ENCODE data around the gene USP30. TPM values are rescaled to one million over a fixed set of nuclear protein-coding genes. Genes with fewer than 3 reads are reported as not detected.

USP30 gene
- total RNA-seq, 4 donors from 2014 or later = 16.3 to 38.1 (median 25.1) TPM

DNA sequence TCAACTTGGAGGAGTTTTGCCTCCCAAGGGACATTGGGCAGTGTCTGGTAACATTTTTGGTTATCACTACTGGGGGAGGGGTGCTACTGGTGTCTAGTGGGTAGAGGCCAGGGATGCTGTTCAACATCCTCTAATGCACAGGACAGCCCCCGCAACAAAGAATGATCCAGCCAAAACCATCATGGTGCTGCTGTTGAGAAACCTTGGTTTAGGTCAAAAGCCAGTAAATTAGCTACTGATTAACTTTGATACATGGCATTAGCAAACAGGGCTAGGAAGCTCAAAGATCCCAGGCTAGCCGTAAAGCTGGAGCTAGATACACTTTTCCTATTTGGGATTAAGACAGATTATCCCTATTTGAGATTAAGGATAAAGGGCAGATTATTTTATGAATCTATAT is 32.0 kb downstream of the USP30 start:
- TF ChIP-seq, protein P1, sequence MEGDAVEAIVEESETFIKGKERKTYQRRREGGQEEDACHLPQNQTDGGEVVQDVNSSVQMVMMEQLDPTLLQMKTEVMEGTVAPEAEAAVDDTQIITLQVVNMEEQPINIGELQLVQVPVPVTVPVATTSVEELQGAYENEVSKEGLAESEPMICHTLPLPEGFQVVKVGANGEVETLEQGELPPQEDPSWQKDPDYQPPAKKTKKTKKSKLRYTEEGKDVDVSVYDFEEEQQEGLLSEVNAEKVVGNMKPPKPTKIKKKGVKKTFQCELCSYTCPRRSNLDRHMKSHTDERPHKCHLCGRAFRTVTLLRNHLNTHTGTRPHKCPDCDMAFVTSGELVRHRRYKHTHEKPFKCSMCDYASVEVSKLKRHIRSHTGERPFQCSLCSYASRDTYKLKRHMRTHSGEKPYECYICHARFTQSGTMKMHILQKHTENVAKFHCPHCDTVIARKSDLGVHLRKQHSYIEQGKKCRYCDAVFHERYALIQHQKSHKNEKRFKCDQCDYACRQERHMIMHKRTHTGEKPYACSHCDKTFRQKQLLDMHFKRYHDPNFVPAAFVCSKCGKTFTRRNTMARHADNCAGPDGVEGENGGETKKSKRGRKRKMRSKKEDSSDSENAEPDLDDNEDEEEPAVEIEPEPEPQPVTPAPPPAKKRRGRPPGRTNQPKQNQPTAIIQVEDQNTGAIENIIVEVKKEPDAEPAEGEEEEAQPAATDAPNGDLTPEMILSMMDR (IDR thresholded peaks at IDR 0.05; ENCODE audit: low read depth) = no peak

GRCh38 chr12:109085590-109085989 is 33.2 kb downstream of the USP30 start:
- TF ChIP-seq, protein P1 (IDR thresholded peaks at IDR 0.05; ENCODE audit: low read depth) = no peak

DNA sequence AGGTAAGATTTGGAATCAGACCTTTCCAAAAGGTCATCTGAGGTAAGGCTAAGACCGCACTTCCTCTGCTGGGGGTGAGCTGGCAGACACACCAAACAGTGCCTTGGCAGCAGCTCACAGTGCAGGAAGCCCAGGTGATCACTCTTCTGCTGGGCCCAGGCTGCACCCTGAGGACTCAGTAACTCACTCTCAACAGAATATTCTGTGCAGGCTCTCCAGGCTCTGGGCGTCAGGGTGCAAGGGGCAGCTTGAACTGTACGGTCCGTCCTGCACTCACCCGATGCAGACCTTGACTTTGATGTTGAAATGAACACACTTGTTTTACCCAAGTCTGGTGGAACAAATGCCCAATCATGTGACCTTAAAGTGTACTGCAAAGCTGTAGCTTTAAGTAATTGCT is 34.9 kb downstream of the USP30 start:
- TF ChIP-seq, protein P1 (IDR thresholded peaks at IDR 0.05; ENCODE audit: low read depth) = no peak

GRCh38 chr12:109088818-109089217 is 36.4 kb downstream of the USP30 start:
- TF ChIP-seq, protein P1 (IDR thresholded peaks at IDR 0.05; ENCODE audit: low read depth) = no peak

DNA sequence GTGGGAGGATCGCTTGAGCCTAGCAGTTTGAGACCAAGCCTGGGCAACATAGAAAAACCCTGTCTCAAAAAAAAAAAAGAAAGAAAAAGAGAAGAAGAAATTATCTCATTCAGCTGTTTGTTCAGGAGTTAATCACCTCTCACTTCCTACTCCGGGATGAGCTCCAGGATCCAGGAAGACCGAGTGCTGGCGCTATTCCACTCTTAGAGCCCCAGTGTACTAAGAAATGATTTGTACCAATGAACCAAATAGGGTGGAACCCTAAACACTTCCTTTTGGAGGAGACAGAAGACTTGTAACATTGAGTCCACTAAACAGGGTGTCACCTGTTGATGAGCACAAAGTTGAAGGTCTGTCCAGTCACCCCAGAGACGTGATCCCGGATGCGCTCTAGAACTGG is 37.3 kb downstream of the USP30 start:
- TF ChIP-seq, protein P1 (IDR thresholded peaks at IDR 0.05; ENCODE audit: low read depth) = no peak

DNA sequence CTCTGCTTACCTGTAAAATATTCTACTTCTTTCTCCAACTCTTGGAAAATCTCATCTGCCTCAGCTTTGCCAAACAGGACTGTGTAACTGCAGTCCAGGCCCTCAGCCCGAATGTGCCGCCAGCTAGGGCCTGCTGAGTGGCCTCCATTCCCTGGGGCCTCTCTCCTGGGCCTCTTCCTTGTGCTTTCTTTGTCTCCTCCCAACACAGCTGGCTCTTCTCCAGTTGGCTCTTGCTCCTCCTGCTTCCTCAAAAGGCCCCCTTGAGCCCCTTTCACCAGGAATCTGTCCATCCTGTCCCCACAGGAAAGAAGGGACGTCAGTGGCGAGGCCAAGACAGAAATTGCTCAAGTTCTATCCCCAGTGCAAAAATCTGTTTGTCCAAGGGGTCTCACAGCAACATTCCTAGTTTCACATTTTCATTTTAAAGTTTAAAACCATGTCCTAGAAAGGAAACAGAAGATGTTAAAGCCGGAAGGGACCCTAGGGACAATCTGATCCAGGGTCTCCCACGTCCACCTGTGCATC is 40.2 kb downstream of the USP30 start:
- TF ChIP-seq, protein P1 (IDR thresholded peaks at IDR 0.05; ENCODE audit: low read depth) = no peak

DNA sequence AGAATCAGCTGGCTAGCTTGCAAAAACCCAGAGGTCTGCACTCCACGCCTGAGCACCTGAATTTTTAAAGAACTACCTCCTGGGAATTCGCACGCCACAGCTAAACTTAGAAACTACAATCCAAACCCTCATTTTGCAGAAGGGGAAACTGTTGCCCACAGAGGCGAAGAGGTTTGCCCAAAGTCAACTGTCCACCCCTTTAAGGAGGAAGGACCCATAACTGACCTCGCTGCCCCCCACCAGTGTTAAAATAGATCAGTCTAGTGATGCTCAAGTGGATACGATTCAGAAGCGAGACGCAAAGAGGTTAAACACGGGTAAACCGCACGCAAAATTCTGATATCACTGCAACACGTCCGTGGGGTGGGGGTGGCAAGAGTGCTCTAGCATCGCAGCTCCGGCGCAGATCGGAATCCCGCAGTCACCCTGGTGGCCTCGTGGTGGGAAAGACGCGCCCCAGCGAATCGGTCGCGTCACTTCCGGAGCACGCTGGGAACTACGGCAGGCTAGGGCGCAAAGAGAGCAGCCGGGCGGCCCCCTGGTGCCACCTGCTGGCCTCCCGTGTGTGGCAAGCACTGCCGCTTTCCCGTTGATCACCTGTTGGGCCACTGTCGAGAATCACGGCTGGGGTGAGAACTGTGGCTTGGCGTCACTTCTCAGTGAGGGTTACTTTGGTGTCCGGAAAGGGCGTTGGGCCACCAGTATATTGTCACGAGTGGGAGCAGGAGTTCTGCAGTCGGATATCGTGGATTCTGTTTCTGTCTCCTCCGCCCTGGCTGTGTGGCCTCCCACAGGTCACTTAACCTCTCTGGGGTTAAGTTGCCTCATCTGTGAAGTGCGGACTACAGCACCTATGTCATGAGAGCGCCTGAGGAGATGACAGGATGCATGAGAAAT is 40.9 kb downstream of the USP30 start, which contains the start of gene ALKBH2:
Gene ALKBH2, minus strand, starts transcription at position 451 of the 897 bp plus-strand sequence. CDS start 686 bp downstream, outside the sequence.
- TF ChIP-seq, protein P1 (IDR thresholded peaks at IDR 0.05; ENCODE audit: low read depth) = no peak

Measured in subcutaneous adipose tissue (tissue), 4 donors.